Activated CD8-positive, alpha-beta memory T cell treated with anti-CD3 and anti-CD28 coated beads for 1 hour (primary cell): ENCODE results near the gene GTF2H1.
"Not testable (repeated sequence)": the region's sequence is repeated elsewhere in the genome, so short reads cannot be mapped to it uniquely, and the experiment has no call there.

Experiments used
- DNase-seq, 2 donors: peaks; one replicate each; pipeline ENCODE4 v3.0.0-alpha.2; 2020; ENCODE audit warnings: low read depth in 1 of 2; ENCODE audit errors: extremely low read depth in 1 of 2

GTF2H1 gene

GRCh38 chr11:18317551-18317950, 4.8 kb upstream of the GTF2H1 start:
- no peak for DNase-seq

- no peak for DNase-seq
Observed at GRCh38 chr11:18319914-18320313, 2.5 kb upstream of the GTF2H1 start.

GRCh38 chr11:18320617-18321016, 1.8 kb upstream of the GTF2H1 start:
- DNase-seq: no peak

- no peak for DNase-seq
Observed at GRCh38 chr11:18321578-18321968, 794 bp upstream of the GTF2H1 start.

GRCh38 chr11:18322818-18323570, 627 bp downstream of the GTF2H1 start:
- no peak for DNase-seq

- not testable (repeated sequence) for DNase-seq
Observed at GRCh38 chr11:18323881-18324280, 1.5 kb downstream of the GTF2H1 start.

GRCh38 chr11:18324381-18324780, 2.0 kb downstream of the GTF2H1 start:
- DNase-seq: no peak

GRCh38 chr11:18329196-18329870, 7.0 kb downstream of the GTF2H1 start:
- DNase-seq: no peak

- no peak for DNase-seq
Observed at GRCh38 chr11:18330921-18331320, 8.6 kb downstream of the GTF2H1 start.

- no peak for DNase-seq
Observed at GRCh38 chr11:18332302-18332701, 9.9 kb downstream of the GTF2H1 start.

GRCh38 chr11:18332891-18333290, 10.5 kb downstream of the GTF2H1 start:
- no peak for DNase-seq

GRCh38 chr11:18347471-18348125, 25.2 kb downstream of the GTF2H1 start:
- DNase-seq: no peak

GRCh38 chr11:18352581-18352980, 30.2 kb downstream of the GTF2H1 start:
- no peak for DNase-seq

- DNase-seq: no peak
Observed at GRCh38 chr11:18358646-18359045, 36.3 kb downstream of the GTF2H1 start.

GRCh38 chr11:18361154-18361553, 38.8 kb downstream of the GTF2H1 start:
- no peak for DNase-seq

- no peak for DNase-seq
Observed at GRCh38 chr11:18364495-18365073, 42.2 kb downstream of the GTF2H1 start.

GRCh38 chr11:18365741-18366140, 43.4 kb downstream of the GTF2H1 start:
- no peak for DNase-seq

GRCh38 chr11:18366286-18366685, 43.9 kb downstream of the GTF2H1 start:
- no peak for DNase-seq

GRCh38 chr11:18367431-18367830, 45.1 kb downstream of the GTF2H1 start:
- no peak for DNase-seq

GRCh38 chr11:18368221-18368620, 45.9 kb downstream of the GTF2H1 start:
- DNase-seq: no peak

GRCh38 chr11:18369398-18369797, 47.0 kb downstream of the GTF2H1 start:
- no peak for DNase-seq

GRCh38 chr11:18371279-18371678, 48.9 kb downstream of the GTF2H1 start:
- DNase-seq: no peak
